HepG2 (cell line): ENCODE data around the gene SLC12A3. TPM values are rescaled to one million over a fixed set of nuclear protein-coding genes. Genes with fewer than 3 reads are reported as not detected.

Experiments used
- BORCS8-MEF2B ChIP-seq: sonication (generic); formaldehyde crosslinking; IDR thresholded peaks from 2 replicates; pipeline ENCODE4 v1.8.0; 2022; ENCODE audit warnings: mild to moderate bottlenecking, missing genetic modification reagents
- FOXA1 ChIP-seq, 2 experiments: fragments of 450-650 bp in 1 of 2; sonication (generic) in 1 of 2; formaldehyde crosslinking in 1 of 2; IDR thresholded peaks; 2 replicates each; pipeline versions ENCODE4 v1.4.0 to v1.6.1; 2016 to 2020; ENCODE audit warnings: missing genetic modification reagents in 1 of 2
- FOXA3 ChIP-seq: IDR thresholded peaks from 2 replicates; pipeline ENCODE4 v1.6.1; 2016; ENCODE audit warnings: missing genetic modification reagents, missing compliant biosample characterization
- GTF3A ChIP-seq: sonication (generic); formaldehyde crosslinking; conservative IDR thresholded peaks from 2 replicates; pipeline ENCODE4 v1.4.0; 2020; ENCODE audit warnings: mild to moderate bottlenecking, missing genetic modification reagents
- HMG20A ChIP-seq: IDR thresholded peaks from 2 replicates; pipeline ENCODE4 v1.6.1; 2016; ENCODE audit warnings: borderline replicate concordance
- HOXD1 ChIP-seq: sonication (generic); formaldehyde crosslinking; IDR thresholded peaks from 2 replicates; pipeline ENCODE4 v1.5.0; 2020; ENCODE audit warnings: missing genetic modification reagents
- KAT8 ChIP-seq: IDR thresholded peaks from 2 replicates; pipeline ENCODE4 v1.6.1; 2016; ENCODE audit warnings: missing genetic modification reagents, missing compliant biosample characterization
- MYC ChIP-seq: sonication (generic); formaldehyde crosslinking; IDR thresholded peaks from 2 replicates; pipeline ENCODE4 v1.9.0; 2021; ENCODE audit warnings: missing genetic modification reagents, borderline replicate concordance
- NCOA5 ChIP-seq: sonication (generic); formaldehyde crosslinking; IDR thresholded peaks from 2 replicates; pipeline ENCODE4 v1.4.0; 2020; ENCODE audit warnings: missing genetic modification reagents
- NR1H2 ChIP-seq: sonication (generic); formaldehyde crosslinking; IDR thresholded peaks from 2 replicates; pipeline ENCODE4 v1.8.1; 2022; ENCODE audit warnings: low read depth, missing genetic modification reagents, borderline replicate concordance
- NR2F1 ChIP-seq, 2 experiments: fragments of 450-650 bp in 1 of 2; formaldehyde crosslinking in 1 of 2; IDR thresholded peaks; 2 replicates each; pipeline versions ENCODE4 v1.5.0 to v1.6.1; 2016 to 2020; ENCODE audit warnings: mild to moderate bottlenecking in 1 of 2, missing compliant biosample characterization in 1 of 2, missing genetic modification reagents in 1 of 2, moderate library complexity in 1 of 2
- PHB2 ChIP-seq: fragments of 450-650 bp; IDR thresholded peaks from 2 replicates; pipeline ENCODE4 v1.6.1; 2018; ENCODE audit not compliant: partially characterized antibody
- SALL1 ChIP-seq: sonication (generic); formaldehyde crosslinking; IDR thresholded peaks from 2 replicates; pipeline ENCODE4 v1.8.0; 2022; ENCODE audit warnings: mild to moderate bottlenecking, missing genetic modification reagents
- THYN1 ChIP-seq: sonication (generic); formaldehyde crosslinking; IDR thresholded peaks from 2 replicates; pipeline ENCODE4 v1.8.1; 2023; ENCODE audit warnings: low read depth, mild to moderate bottlenecking, moderate library complexity, missing genetic modification reagents, borderline replicate concordance
- ZNF10 ChIP-seq: sonication (generic); formaldehyde crosslinking; IDR thresholded peaks from 2 replicates; pipeline ENCODE4 v1.4.0; 2020; ENCODE audit warnings: mild to moderate bottlenecking, low read depth, missing genetic modification reagents, borderline replicate concordance
- ZNF331 ChIP-seq: sonication (generic); formaldehyde crosslinking; IDR thresholded peaks from 2 replicates; pipeline ENCODE4 v1.4.0; 2020; ENCODE audit warnings: missing genetic modification reagents
- ZNF34 ChIP-seq: sonication (generic); formaldehyde crosslinking; IDR thresholded peaks from 2 replicates; pipeline ENCODE4 v1.4.0; 2020; ENCODE audit warnings: mild to moderate bottlenecking, missing genetic modification reagents, borderline replicate concordance
- ZNF605 ChIP-seq: sonication (generic); formaldehyde crosslinking; IDR thresholded peaks from 2 replicates; pipeline ENCODE4 v1.8.0; 2022; ENCODE audit warnings: mild to moderate bottlenecking, missing genetic modification reagents
- ZNF75D ChIP-seq: sonication (generic); formaldehyde crosslinking; IDR thresholded peaks from 2 replicates; pipeline ENCODE4 v1.8.1; 2023; ENCODE audit warnings: missing genetic modification reagents, mild to moderate bottlenecking, borderline replicate concordance
- ZNF891 ChIP-seq: sonication (generic); formaldehyde crosslinking; IDR thresholded peaks from 2 replicates; pipeline ENCODE4 v1.5.0; 2020; ENCODE audit warnings: mild to moderate bottlenecking, missing genetic modification reagents
- polyA plus RNA-seq, 8 experiments: library from polyadenylated mRNA; depleted of rRNA in 3 of 8; stranded (reverse) in 7 of 8; unstranded in 1 of 8; fragments of >200 nt; fragmentation: Illumina TruSeq in 4 of 8; extraction: Trizol in 4 of 8; gene quantifications; 2 replicates each; pipeline versions ENCODE4 v1.2.1 to v1.2.3, GENCODE V29; 2011 to 2016; ENCODE audit warnings: low read depth in 4 of 8, missing spikeins in 1 of 8, mixed read lengths in 1 of 8; ENCODE audit not compliant: insufficient read depth in 1 of 8
- total RNA-seq, 5 experiments: library from RNA; depleted of rRNA; stranded (reverse); fragments of >200 nt; fragmentation: Illumina TruSeq; extraction: Trizol; gene quantifications; 2 replicates each; pipeline ENCODE4 v1.2.3, GENCODE V29; 2016; ENCODE audit warnings: low read depth in 1 of 5
- TF ChIP-seq, protein P1 (sequence below): sonication (generic); formaldehyde crosslinking; IDR thresholded peaks from 2 replicates; pipeline ENCODE4 v1.9.0; 2022; ENCODE audit warnings: missing genetic modification reagents, mild to moderate bottlenecking, borderline replicate concordance
- TF ChIP-seq, protein P2 (sequence below): IDR thresholded peaks from 2 replicates; pipeline ENCODE4 v1.6.1; 2016; ENCODE audit warnings: missing compliant biosample characterization, missing genetic modification reagents, borderline replicate concordance
- TF ChIP-seq, protein P3 (sequence below): sonication (generic); IDR thresholded peaks from 2 replicates; pipeline ENCODE4 v1.6.1; 2016; ENCODE audit warnings: low read depth, borderline replicate concordance
- TF ChIP-seq, protein P4 (sequence below): sonication (generic); formaldehyde crosslinking; IDR thresholded peaks from 2 replicates; pipeline ENCODE4 v1.4.0; 2020; ENCODE audit warnings: missing genetic modification reagents, borderline replicate concordance

SLC12A3 gene
- total and polyA plus RNA-seq, 2 of the 13 experiments (the other 11 are each of a cell fraction or from before 2014, with no cell fraction given) = 6.2 TPM; not detected in 1

DNA sequence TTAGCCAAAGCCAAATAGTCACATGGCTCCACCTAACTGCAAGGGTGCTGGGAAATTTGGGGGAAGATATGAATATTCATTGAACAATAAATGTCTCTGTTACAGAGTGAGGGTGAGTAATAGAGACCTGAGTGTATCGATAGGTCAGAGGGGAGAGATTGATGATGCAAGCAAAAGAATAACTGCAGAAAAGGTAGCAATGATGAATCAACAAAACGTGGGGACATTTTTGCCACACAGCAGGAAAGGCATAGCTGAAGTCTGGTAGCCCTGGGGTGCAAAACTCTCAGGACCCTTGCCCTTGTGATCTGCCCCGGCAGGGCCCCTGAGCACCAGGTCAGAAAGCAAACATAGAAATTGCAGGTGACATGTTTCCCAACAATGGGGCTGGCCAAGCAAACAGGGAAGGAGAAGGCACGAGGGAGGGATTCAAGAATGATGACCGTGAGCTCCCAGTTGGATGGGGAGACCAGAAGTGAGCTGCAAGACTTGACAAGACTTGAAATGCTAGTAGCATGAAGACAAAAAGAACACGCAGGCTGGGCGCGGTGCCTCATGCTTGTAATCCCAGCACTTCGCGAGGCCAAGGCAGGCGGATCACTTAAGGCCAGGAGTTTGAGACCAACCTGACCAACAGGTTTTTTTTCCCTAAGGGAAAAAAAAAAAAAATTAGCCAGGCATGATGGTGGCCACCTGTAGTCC lies 54.2 kb downstream of the SLC12A3 start (continued):
- TF ChIP-seq GTF3A (no peak), BORCS8-MEF2B (CRISPR knock-in tag) (peak; percentile 64), KAT8 (peak; percentile 70; the same call in 1 of the 2 replicates), ZNF34 (CRISPR knock-in tag) (no peak), SALL1 (CRISPR knock-in tag) (peak; percentile 99), MYC (CRISPR knock-in tag) (peak; percentile 84), ZNF331 (CRISPR knock-in tag) (peak; percentile 92), NR1H2 (CRISPR knock-in tag) (no peak), ZNF75D (CRISPR knock-in tag) (no peak), ZNF605 (peak; percentile 57; the same call in 1 of the 2 replicates), HMG20A (CRISPR knock-in tag) (peak; percentile 83), NR2F1 (CRISPR knock-in tag; IDR thresholded peaks at IDR 0.05) (peak; percentile 83 to 90), ZNF891 (peak; percentile 92), PHB2 (no peak), THYN1 (no peak), ZNF10 (CRISPR knock-in tag) (peak; percentile 58; the same call in 1 of the 2 replicates), FOXA3 (CRISPR knock-in tag) (peak; percentile 94), FOXA1 (IDR thresholded peaks at IDR 0.05) (no peak), FOXA1 (CRISPR knock-in tag; IDR thresholded peaks at IDR 0.05) (peak; percentile 95), HOXD1 (CRISPR knock-in tag) (peak; percentile 66; the same call in 1 of the 2 replicates), NCOA5 (CRISPR knock-in tag) (no peak)
- TF ChIP-seq, protein P1, sequence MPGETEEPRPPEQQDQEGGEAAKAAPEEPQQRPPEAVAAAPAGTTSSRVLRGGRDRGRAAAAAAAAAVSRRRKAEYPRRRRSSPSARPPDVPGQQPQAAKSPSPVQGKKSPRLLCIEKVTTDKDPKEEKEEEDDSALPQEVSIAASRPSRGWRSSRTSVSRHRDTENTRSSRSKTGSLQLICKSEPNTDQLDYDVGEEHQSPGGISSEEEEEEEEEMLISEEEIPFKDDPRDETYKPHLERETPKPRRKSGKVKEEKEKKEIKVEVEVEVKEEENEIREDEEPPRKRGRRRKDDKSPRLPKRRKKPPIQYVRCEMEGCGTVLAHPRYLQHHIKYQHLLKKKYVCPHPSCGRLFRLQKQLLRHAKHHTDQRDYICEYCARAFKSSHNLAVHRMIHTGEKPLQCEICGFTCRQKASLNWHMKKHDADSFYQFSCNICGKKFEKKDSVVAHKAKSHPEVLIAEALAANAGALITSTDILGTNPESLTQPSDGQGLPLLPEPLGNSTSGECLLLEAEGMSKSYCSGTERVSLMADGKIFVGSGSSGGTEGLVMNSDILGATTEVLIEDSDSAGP (CRISPR knock-in tag) = peak; percentile 50; the same call in 1 of the 2 replicates
- TF ChIP-seq, protein P2, sequence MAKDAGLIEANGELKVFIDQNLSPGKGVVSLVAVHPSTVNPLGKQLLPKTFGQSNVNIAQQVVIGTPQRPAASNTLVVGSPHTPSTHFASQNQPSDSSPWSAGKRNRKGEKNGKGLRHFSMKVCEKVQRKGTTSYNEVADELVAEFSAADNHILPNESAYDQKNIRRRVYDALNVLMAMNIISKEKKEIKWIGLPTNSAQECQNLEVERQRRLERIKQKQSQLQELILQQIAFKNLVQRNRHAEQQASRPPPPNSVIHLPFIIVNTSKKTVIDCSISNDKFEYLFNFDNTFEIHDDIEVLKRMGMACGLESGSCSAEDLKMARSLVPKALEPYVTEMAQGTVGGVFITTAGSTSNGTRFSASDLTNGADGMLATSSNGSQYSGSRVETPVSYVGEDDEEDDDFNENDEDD (CRISPR knock-in tag) = peak; percentile 67; the same call in 1 of the 2 replicates
- TF ChIP-seq, protein P3, sequence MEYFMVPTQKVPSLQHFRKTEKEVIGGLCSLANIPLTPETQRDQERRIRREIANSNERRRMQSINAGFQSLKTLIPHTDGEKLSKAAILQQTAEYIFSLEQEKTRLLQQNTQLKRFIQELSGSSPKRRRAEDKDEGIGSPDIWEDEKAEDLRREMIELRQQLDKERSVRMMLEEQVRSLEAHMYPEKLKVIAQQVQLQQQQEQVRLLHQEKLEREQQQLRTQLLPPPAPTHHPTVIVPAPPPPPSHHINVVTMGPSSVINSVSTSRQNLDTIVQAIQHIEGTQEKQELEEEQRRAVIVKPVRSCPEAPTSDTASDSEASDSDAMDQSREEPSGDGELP = peak; percentile 85; the same call in 1 of the 2 replicates
- TF ChIP-seq, protein P4, sequence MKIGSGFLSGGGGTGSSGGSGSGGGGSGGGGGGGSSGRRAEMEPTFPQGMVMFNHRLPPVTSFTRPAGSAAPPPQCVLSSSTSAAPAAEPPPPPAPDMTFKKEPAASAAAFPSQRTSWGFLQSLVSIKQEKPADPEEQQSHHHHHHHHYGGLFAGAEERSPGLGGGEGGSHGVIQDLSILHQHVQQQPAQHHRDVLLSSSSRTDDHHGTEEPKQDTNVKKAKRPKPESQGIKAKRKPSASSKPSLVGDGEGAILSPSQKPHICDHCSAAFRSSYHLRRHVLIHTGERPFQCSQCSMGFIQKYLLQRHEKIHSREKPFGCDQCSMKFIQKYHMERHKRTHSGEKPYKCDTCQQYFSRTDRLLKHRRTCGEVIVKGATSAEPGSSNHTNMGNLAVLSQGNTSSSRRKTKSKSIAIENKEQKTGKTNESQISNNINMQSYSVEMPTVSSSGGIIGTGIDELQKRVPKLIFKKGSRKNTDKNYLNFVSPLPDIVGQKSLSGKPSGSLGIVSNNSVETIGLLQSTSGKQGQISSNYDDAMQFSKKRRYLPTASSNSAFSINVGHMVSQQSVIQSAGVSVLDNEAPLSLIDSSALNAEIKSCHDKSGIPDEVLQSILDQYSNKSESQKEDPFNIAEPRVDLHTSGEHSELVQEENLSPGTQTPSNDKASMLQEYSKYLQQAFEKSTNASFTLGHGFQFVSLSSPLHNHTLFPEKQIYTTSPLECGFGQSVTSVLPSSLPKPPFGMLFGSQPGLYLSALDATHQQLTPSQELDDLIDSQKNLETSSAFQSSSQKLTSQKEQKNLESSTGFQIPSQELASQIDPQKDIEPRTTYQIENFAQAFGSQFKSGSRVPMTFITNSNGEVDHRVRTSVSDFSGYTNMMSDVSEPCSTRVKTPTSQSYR = peak; percentile 67; the same call in 1 of the 2 replicates
